Karpas-422 (cell line): ENCODE measurements around the gene OSBPL10. TPM values are rescaled to one million over a fixed set of nuclear protein-coding genes. Genes with fewer than 3 reads are reported as not detected.
A peak's percentile ranks its signal among the peaks of the same experiment; 100 is the strongest.

Experiments
- DNase-seq: peaks from one replicate; pipeline ENCODE4 v3.0.0-alpha.2; 2015
- H2AFZ ChIP-seq: fragments of 200-600 bp; sonication (generic); 2 replicates; pipeline ENCODE4 v1.6.1; 2014; ENCODE audit warnings: antibody characterized with exemption, low read length, mixed read lengths
- H3K27ac ChIP-seq: fragments of 200-600 bp; sonication (generic); 2 replicates; pipeline ENCODE4 v1.5.1; 2014; ENCODE audit warnings: mild to moderate bottlenecking, low read length, moderate library complexity
- H3K27me3 ChIP-seq: fragments of 200-600 bp; sonication (generic); 2 replicates; pipeline ENCODE4 v1.6.1; 2014; ENCODE audit warnings: low read length, mixed read lengths
- H3K36me3 ChIP-seq: fragments of 200-600 bp; sonication (generic); 2 replicates; pipeline ENCODE4 v1.6.1; 2014; ENCODE audit warnings: low read length, mixed read lengths; ENCODE audit not compliant: insufficient read depth
- H3K4me1 ChIP-seq: fragments of 200-600 bp; sonication (generic); 2 replicates; pipeline ENCODE4 v1.6.1; 2014; ENCODE audit warnings: mild to moderate bottlenecking, low read length, mixed read lengths
- H3K4me2 ChIP-seq: fragments of 200-600 bp; sonication (generic); 2 replicates; pipeline ENCODE4 v1.6.1; 2014; ENCODE audit warnings: low read length, low read depth, mild to moderate bottlenecking; ENCODE audit not compliant: poor library complexity, severe bottlenecking
- H3K4me3 ChIP-seq: fragments of 200-600 bp; sonication (generic); 2 replicates; pipeline ENCODE4 v1.5.1; 2014; ENCODE audit warnings: mild to moderate bottlenecking, antibody characterized with exemption, low read length, mixed read lengths
- H3K79me2 ChIP-seq: fragments of 200-600 bp; sonication (generic); 2 replicates; pipeline ENCODE4 v1.6.1; 2014; ENCODE audit warnings: mild to moderate bottlenecking, low read length, mixed read lengths
- H3K9ac ChIP-seq: fragments of 200-600 bp; sonication (generic); 2 replicates; pipeline ENCODE4 v1.6.0; 2014; ENCODE audit warnings: low read length
- H3K9me2 ChIP-seq: fragments of 200-600 bp; sonication (generic), shearing (Covaris generic); replicated peaks from 2 replicates; pipeline ENCODE4 v1.6.0; 2014; ENCODE audit warnings: mild to moderate bottlenecking, low read length, moderate library complexity; ENCODE audit not compliant: insufficient read depth
- H3K9me3 ChIP-seq: fragments of 300-700, 200-600 bp; sonication (generic); 2 replicates; pipeline ENCODE4 v1.6.1; 2014; ENCODE audit warnings: low read length, mixed read lengths
- H4K20me1 ChIP-seq: fragments of 200-600 bp; sonication (generic); 2 replicates; pipeline ENCODE4 v1.6.1; 2014; ENCODE audit warnings: mild to moderate bottlenecking, antibody characterized with exemption, low read length, low read depth; ENCODE audit not compliant: insufficient read depth
- total RNA-seq: library from RNA; depleted of rRNA; stranded (reverse); fragments of >200 nt; shearing (Covaris generic); gene quantifications from 2 replicates; pipeline ENCODE4 v1.2.3, GENCODE V29; 2014; ENCODE audit warnings: low replicate concordance

The OSBPL10 gene
- total RNA-seq, 1 experiment from 2014 or later = 87.0 TPM

GRCh38 chr3:31925271-31925630 is 55.8 kb downstream of the OSBPL10 start:
- Histone ChIP-seq H3K36me3 (peaks cover 32% of the 10 kb centered on the region), H3K27ac (peak overlapping the region; percentile 95), H4K20me1 (no peaks in the 10 kb centered on the region), H3K4me2 (peak overlapping the region; percentile 71), H2AFZ (no peak overlapping the region), H3K9me3 (peaks cover 6% of the 10 kb centered on the region; the same call in 1 of the 2 replicates), H3K79me2 (peaks cover 97% of the 10 kb centered on the region), H3K27me3 (no peaks in the 10 kb centered on the region), H3K9ac (peak overlapping the region; percentile 69), H3K4me3 (peak overlapping the region; percentile 46; the same call in 1 of the 2 replicates), H3K4me1 (peaks cover 72% of the 10 kb centered on the region), H3K9me2 (no peaks in the 10 kb centered on the region)
- peak; percentile 92 for DNase-seq

GRCh38 chr3:31924610-31925270 is 56.3 kb downstream of the OSBPL10 start:
- Histone ChIP-seq H3K9me2 (no peaks in the 10 kb centered on the region), H3K27ac (peak overlapping the region; percentile 95), H3K4me2 (peak overlapping the region; percentile 71), H2AFZ (no peak overlapping the region), H3K36me3 (peaks cover 38% of the 10 kb centered on the region), H3K9me3 (peaks cover 7% of the 10 kb centered on the region; the same call in 1 of the 2 replicates), H4K20me1 (no peaks in the 10 kb centered on the region), H3K79me2 (peaks cover 97% of the 10 kb centered on the region), H3K9ac (peak overlapping the region; percentile 69), H3K4me1 (peaks cover 72% of the 10 kb centered on the region), H3K27me3 (no peaks in the 10 kb centered on the region), H3K4me3 (peak overlapping the region; percentile 46; the same call in 1 of the 2 replicates)
- peak; percentile 62 for DNase-seq

- peaks cover 72% of the 10 kb centered on the region for H3K4me1 ChIP-seq
- no peak overlapping the region for H2AFZ ChIP-seq
- peaks cover 7% of the 10 kb centered on the region; the same call in 1 of the 2 replicates for H3K9me3 ChIP-seq
- H3K9ac ChIP-seq = no peak overlapping the region
- H3K4me2 ChIP-seq = no peak overlapping the region
- no peak overlapping the region for H3K4me3 ChIP-seq
- H3K27ac ChIP-seq = peak overlapping the region; percentile 95
- no peaks in the 10 kb centered on the region for H3K9me2 ChIP-seq
- peaks cover 38% of the 10 kb centered on the region for H3K36me3 ChIP-seq
- H3K27me3 ChIP-seq = no peaks in the 10 kb centered on the region
- H3K79me2 ChIP-seq = peaks cover 97% of the 10 kb centered on the region
- DNase-seq = no peak
- H4K20me1 ChIP-seq = no peaks in the 10 kb centered on the region
Measured at GRCh38 chr3:31922962-31923361, 58.1 kb downstream of the OSBPL10 start.

DNA sequence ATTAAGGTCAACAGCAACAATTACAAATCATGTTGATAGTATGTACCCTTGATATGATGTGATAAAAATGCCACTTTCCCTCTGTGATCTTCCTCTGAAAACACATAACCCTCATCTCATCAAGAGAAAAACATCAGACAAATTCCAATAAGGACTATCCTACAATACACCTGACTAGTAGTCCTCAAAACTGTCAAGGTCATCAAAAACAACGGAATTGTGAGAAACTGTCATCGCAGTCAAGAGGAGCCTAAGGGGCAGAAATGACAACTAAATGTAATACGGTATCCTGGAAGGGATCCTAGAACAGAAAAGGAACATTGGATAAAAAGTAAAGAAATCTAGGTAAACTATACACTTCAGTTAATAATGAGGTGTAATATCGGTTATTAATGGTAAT is 59.2 kb downstream of the OSBPL10 start:
- Histone ChIP-seq H3K4me3 (no peak overlapping the region), H3K36me3 (peaks cover 38% of the 10 kb centered on the region), H3K4me2 (no peak overlapping the region), H3K9me2 (no peaks in the 10 kb centered on the region), H3K79me2 (peaks cover 89% of the 10 kb centered on the region), H4K20me1 (no peaks in the 10 kb centered on the region), H2AFZ (no peak overlapping the region), H3K27me3 (no peaks in the 10 kb centered on the region), H3K4me1 (peaks cover 72% of the 10 kb centered on the region), H3K9me3 (peaks cover 7% of the 10 kb centered on the region; the same call in 1 of the 2 replicates), H3K9ac (no peak overlapping the region), H3K27ac (peak overlapping the region; percentile 99; the same call in 1 of the 2 replicates)
- no peak for DNase-seq

- Histone ChIP-seq H3K79me2 (peaks cover 89% of the 10 kb centered on the region), H2AFZ (no peak overlapping the region), H3K9ac (no peak overlapping the region), H3K36me3 (peaks cover 39% of the 10 kb centered on the region), H3K9me3 (peaks cover 7% of the 10 kb centered on the region; the same call in 1 of the 2 replicates), H3K27me3 (no peaks in the 10 kb centered on the region), H3K4me3 (no peak overlapping the region), H4K20me1 (no peaks in the 10 kb centered on the region), H3K4me2 (peak overlapping the region; percentile 80), H3K27ac (peak overlapping the region; percentile 99), H3K4me1 (peaks cover 72% of the 10 kb centered on the region), H3K9me2 (no peaks in the 10 kb centered on the region)
- no peak for DNase-seq
Measured at GRCh38 chr3:31920310-31920709, 60.8 kb downstream of the OSBPL10 start.

DNA sequence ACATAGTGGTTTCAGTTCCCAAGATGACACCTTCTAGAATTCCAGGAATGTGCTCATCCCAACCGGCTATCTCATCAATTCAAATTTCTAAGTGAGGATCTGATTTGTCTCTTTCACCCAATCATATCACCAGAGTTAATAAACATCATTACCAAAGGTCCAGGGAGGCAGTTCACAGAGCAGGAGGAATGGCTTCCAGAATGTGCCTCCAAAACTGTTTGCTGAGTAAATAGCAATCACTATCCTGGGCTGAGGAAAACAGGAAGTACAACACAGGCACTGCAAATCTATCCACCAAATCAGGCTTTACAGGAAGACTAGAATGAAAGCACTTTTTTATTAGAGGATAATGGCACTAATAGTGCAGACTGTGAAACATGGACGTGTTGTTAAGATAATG is 61.5 kb downstream of the OSBPL10 start:
- peak overlapping the region; percentile 73 for H3K9ac ChIP-seq
- no peaks in the 10 kb centered on the region for H3K27me3 ChIP-seq
- peak overlapping the region; percentile 80 for H3K4me2 ChIP-seq
- H3K79me2 ChIP-seq = peaks cover 89% of the 10 kb centered on the region
- peak overlapping the region; percentile 38; the same call in 1 of the 2 replicates for H3K4me3 ChIP-seq
- peak overlapping the region; percentile 99 for H3K27ac ChIP-seq
- H3K36me3 ChIP-seq = peaks cover 45% of the 10 kb centered on the region
- no peaks in the 10 kb centered on the region for H3K9me2 ChIP-seq
- no peak overlapping the region for H2AFZ ChIP-seq
- peaks cover 70% of the 10 kb centered on the region for H3K4me1 ChIP-seq
- H4K20me1 ChIP-seq = no peaks in the 10 kb centered on the region
- no peak for DNase-seq
- H3K9me3 ChIP-seq = peaks cover 7% of the 10 kb centered on the region; the same call in 1 of the 2 replicates

- Histone ChIP-seq H3K9ac (peak overlapping the region; percentile 73), H3K4me1 (peaks cover 70% of the 10 kb centered on the region), H3K27me3 (no peaks in the 10 kb centered on the region), H3K9me3 (peaks cover 7% of the 10 kb centered on the region; the same call in 1 of the 2 replicates), H3K9me2 (no peaks in the 10 kb centered on the region), H4K20me1 (no peaks in the 10 kb centered on the region), H3K36me3 (peaks cover 40% of the 10 kb centered on the region), H3K27ac (peak overlapping the region; percentile 99), H3K4me2 (peak overlapping the region; percentile 80), H3K4me3 (peak overlapping the region; percentile 38), H3K79me2 (peaks cover 91% of the 10 kb centered on the region), H2AFZ (no peak overlapping the region)
- DNase-seq = peak; percentile 65
Measured at GRCh38 chr3:31918179-31919150, 62.6 kb downstream of the OSBPL10 start.
